GM21515 (cell line): ENCODE data around the gene JMJD8.
"Not testable (repeated sequence)": the region's sequence is repeated elsewhere in the genome, so short reads cannot be mapped to it uniquely, and the experiment has no call there.

Source experiments
- ATAC-seq: cut with Tn5 transposase; IDR thresholded peaks from one replicate; pipeline ENCODE4 v1.9.1; 2021; ENCODE audit not compliant: unreplicated experiment

Gene JMJD8

GRCh38 chr16:722835-723633 lies 38.9 kb upstream of the JMJD8 start:
- ATAC-seq = no peak

- no peak for ATAC-seq
Observed at GRCh38 chr16:721765-722540, 37.8 kb upstream of the JMJD8 start.

- ATAC-seq = peak; percentile 63
Observed at GRCh38 chr16:720990-721764, 37.0 kb upstream of the JMJD8 start, which contains the start of gene ANTKMT. TSS of gene ANTKMT (plus strand) at chr16:721146. CDS start at chr16:721275, 129 bp downstream.

GRCh38 chr16:720447-720989 lies 36.4 kb upstream of the JMJD8 start:
- ATAC-seq = peak; percentile 12

GRCh38 chr16:719815-720446 lies 35.8 kb upstream of the JMJD8 start:
- ATAC-seq = no peak

GRCh38 chr16:718922-719321 lies 34.8 kb upstream of the JMJD8 start:
- ATAC-seq = no peak

- ATAC-seq = no peak
Observed at GRCh38 chr16:718389-718788, 34.3 kb upstream of the JMJD8 start.

- no peak for ATAC-seq
Observed at GRCh38 chr16:717450-718245, 33.5 kb upstream of the JMJD8 start.

- no peak for ATAC-seq
Observed at GRCh38 chr16:716768-717325, 32.7 kb upstream of the JMJD8 start.

- ATAC-seq = no peak
Observed at GRCh38 chr16:716200-716568, 32.0 kb upstream of the JMJD8 start.

GRCh38 chr16:715477-716199 lies 31.5 kb upstream of the JMJD8 start:
- peak; percentile 3 for ATAC-seq

GRCh38 chr16:714558-715476 lies 30.7 kb upstream of the JMJD8 start, which contains the start of gene METRN:
TSS of gene METRN (plus strand) at chr16:715118. CDS start at chr16:715290, 172 bp downstream.
- peak; percentile 60 for ATAC-seq

GRCh38 chr16:714079-714478 lies 29.9 kb upstream of the JMJD8 start:
- no peak for ATAC-seq

- ATAC-seq = not testable (repeated sequence)
Observed at GRCh38 chr16:712740-713250, 28.7 kb upstream of the JMJD8 start.

- no peak for ATAC-seq
Observed at GRCh38 chr16:711548-712320, 27.6 kb upstream of the JMJD8 start.

- no peak for ATAC-seq
Observed at GRCh38 chr16:711084-711483, 26.9 kb upstream of the JMJD8 start.
